Fibroblast of pulmonary artery (primary cell): ENCODE data around the gene OR51D1.

Experiments
- DNase-seq: peaks from one replicate; pipeline ENCODE4 v3.0.0-alpha.2; 2010; ENCODE audit warnings: low read depth
- H3K4me3 ChIP-seq: replicated peaks from 2 replicates; pipeline ENCODE4 v1.5.1; 2011; ENCODE audit warnings: low read depth, mild to moderate bottlenecking, control low read depth, low read length, moderate library complexity
- TF ChIP-seq, protein P1 (sequence below): IDR thresholded peaks from 2 replicates; pipeline ENCODE4 v1.5.1; 2011; ENCODE audit warnings: mild to moderate bottlenecking, control low read depth, low read length, inconsistent platforms; ENCODE audit errors: missing control alignments

The OR51D1 gene

DNA sequence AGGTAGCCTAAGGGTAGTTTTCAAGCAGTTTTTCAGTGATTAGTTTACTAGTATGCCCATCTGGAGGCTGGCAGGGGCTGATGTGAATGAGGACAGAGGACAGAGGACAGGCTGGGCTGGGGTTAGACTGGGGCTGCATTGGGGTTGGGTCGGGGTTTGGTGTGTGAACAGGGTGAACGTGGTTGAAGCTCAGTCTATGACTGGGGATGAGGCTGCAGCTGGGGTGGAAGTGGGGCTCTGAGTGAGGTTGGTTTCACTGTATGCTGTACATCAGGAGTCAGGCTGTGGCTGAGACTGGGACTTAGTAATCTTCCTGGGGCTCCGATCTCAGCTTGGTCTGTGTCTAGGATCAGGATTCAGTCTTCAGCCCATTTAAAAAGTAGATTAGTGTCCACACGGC is 7.0 kb downstream of the OR51D1 start:
- DNase-seq = no peak
- TF ChIP-seq, protein P1, sequence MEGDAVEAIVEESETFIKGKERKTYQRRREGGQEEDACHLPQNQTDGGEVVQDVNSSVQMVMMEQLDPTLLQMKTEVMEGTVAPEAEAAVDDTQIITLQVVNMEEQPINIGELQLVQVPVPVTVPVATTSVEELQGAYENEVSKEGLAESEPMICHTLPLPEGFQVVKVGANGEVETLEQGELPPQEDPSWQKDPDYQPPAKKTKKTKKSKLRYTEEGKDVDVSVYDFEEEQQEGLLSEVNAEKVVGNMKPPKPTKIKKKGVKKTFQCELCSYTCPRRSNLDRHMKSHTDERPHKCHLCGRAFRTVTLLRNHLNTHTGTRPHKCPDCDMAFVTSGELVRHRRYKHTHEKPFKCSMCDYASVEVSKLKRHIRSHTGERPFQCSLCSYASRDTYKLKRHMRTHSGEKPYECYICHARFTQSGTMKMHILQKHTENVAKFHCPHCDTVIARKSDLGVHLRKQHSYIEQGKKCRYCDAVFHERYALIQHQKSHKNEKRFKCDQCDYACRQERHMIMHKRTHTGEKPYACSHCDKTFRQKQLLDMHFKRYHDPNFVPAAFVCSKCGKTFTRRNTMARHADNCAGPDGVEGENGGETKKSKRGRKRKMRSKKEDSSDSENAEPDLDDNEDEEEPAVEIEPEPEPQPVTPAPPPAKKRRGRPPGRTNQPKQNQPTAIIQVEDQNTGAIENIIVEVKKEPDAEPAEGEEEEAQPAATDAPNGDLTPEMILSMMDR = no peak

DNA sequence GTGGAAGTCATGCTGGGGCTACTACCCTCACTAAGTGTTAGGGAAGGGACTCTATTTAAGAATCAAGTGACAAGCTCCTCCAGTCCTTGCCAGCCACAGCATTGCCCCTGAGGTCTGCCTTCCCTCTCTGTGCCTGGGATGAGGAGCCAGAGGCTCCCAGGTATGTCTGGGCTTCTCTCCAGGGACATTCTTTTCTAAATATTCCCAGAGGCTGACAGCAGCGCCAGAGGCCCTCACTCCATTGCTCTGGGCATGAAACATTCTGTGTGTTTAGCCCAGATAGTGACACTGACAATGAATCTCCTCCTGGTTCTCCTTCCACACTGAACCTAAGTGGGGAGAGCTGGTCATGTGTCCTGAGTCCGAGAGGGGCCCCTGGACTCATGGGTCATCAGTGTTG is 8.7 kb downstream of the OR51D1 start:
- DNase-seq = no peak
- H3K4me3 ChIP-seq = no peak overlapping the region
- TF ChIP-seq, protein P1 = no peak

More for the DNA sequence above, 7.0 kb downstream of the OR51D1 start:
- H3K4me3 ChIP-seq = no peak overlapping the region

DNA sequence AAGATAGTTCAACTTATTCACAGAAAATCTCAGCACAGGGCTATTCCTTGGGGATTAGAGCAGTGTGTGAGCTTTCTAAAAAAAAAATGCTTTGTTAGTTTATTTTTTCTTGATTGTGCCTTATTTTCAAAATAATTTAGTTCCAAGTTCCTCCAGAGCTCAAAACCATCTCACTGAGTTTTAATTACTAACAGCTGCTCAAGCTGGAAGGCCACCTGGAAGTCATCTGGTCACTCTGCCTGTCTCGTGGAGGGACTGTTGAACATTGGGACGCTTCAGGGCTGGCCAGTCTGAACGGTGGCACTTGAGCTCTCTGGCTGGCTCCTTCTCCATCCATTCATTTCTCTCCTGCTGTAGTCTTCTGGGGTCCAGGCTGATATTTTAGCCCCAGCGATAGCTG is 10.5 kb downstream of the OR51D1 start:
- H3K4me3 ChIP-seq = no peak overlapping the region
- TF ChIP-seq, protein P1 = no peak
- DNase-seq = no peak

DNA sequence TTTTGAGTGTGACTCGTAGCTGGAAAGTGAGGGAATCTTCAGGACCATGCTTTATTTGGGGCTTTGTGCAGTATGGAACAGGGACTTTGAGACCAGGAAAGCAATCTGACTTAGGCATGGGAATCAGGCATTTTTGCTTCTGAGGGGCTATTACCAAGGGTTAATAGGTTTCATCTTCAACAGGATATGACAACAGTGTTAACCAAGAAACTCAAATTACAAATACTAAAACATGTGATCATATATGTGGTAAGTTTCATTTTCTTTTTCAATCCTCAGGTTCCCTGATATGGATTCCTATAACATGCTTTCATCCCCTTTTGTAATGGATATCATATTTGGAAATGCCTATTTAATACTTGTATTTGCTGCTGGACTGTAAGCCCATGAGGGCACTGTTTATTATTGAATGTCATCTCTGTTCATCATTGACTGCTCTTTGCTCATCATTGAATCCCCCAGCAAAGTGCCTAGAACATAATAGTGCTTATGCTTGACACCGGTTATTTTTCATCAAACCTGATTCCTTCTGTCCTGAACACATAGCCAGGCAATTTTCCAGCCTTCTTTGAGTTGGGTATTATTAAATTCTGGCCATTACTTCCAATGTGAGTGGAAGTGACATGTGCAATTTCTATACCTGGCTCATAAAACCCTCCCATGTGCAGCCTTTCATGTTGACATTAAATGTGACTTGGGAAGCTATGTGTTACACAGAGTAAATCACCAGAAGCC is 17.5 kb downstream of the OR51D1 start:
- TF ChIP-seq, protein P1 = no peak
- no peak for DNase-seq
- H3K4me3 ChIP-seq = no peak overlapping the region

DNA sequence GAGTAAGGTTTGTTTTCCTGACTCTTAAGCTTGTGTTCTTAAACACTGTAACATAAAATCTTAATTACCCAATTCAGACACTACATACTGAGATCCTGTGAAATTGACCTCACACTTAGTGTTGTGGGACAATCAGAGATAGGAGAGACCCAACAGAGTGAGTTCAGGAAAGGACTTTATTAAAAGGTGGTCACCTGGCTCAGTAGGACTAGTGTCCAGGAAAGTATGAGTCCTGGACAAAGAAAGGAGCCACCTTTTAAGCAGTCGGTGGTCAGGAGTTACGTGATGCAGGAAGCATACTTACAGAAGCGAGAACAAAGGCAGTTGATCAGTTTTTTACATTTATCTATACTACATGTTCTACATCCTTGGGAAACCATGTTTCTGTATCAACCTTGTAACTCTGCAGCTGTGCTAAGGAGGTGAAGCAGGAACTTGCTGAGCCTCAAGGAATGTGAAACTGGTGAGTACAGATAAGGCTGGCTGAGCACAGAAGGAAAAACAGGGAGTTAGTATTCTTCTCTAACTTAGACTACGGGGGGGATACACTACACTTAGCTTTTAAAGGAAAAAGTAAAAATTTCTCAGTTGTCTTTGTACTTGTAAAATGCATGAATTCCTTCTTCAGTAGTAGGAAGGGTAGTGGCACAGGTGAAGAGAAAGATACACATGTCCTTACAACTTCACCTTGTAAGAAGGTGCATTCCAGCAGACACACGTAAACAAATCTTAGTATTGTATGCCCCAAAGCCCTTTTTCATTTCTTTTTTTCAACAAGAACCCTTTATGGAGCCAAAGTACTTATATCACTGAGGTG is 21.6 kb downstream of the OR51D1 start:
- H3K4me3 ChIP-seq = no peak overlapping the region
- TF ChIP-seq, protein P1 = no peak
- no peak for DNase-seq

DNA sequence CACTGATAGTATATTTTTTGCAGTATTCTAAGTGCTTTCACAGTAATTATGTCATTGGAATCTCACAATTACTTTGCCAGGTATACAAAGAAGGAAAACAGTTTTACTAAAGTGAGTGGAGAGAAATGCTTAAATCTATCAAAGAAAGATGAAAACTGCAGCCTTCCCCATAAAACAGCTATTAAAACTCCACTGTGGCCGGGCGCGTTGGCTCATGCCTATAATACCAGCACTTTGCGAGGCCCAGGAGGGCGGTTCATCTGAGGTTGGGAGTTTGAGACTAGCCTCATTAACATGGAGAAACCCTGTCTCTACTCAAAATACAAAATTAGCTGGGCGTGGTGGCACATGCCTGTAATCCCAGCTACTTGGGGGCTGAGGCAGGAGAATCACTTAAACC is 25.6 kb downstream of the OR51D1 start:
- TF ChIP-seq, protein P1 = no peak
- no peak overlapping the region for H3K4me3 ChIP-seq
- DNase-seq = no peak
